HepG2 (cell line): ENCODE results near the gene SORBS2.

Experiments used
- ZFX ChIP-seq: sonication (generic); formaldehyde crosslinking; IDR thresholded peaks from 2 replicates; pipeline ENCODE4 v1.4.0; 2020; ENCODE audit warnings: mild to moderate bottlenecking, low read depth, missing genetic modification reagents, moderate library complexity
- ZNF263 ChIP-seq: sonication (generic); formaldehyde crosslinking; IDR thresholded peaks from 2 replicates; pipeline ENCODE4 v1.4.0; 2020; ENCODE audit warnings: missing genetic modification reagents
- ZNF660 ChIP-seq: sonication (generic); formaldehyde crosslinking; IDR thresholded peaks from 2 replicates; pipeline ENCODE4 v1.5.1; 2020; ENCODE audit warnings: mild to moderate bottlenecking, low read depth, missing genetic modification reagents, borderline replicate concordance
- TF ChIP-seq, protein P1 (sequence below): sonication (generic); formaldehyde crosslinking; IDR thresholded peaks from 2 replicates; pipeline ENCODE4 v1.5.0; 2020; ENCODE audit warnings: mild to moderate bottlenecking, missing genetic modification reagents, moderate library complexity

- TF ChIP-seq ZNF660 (CRISPR knock-in tag) (no peak), ZNF263 (CRISPR knock-in tag) (no peak), ZFX (CRISPR knock-in tag) (no peak)
- TF ChIP-seq, protein P1, sequence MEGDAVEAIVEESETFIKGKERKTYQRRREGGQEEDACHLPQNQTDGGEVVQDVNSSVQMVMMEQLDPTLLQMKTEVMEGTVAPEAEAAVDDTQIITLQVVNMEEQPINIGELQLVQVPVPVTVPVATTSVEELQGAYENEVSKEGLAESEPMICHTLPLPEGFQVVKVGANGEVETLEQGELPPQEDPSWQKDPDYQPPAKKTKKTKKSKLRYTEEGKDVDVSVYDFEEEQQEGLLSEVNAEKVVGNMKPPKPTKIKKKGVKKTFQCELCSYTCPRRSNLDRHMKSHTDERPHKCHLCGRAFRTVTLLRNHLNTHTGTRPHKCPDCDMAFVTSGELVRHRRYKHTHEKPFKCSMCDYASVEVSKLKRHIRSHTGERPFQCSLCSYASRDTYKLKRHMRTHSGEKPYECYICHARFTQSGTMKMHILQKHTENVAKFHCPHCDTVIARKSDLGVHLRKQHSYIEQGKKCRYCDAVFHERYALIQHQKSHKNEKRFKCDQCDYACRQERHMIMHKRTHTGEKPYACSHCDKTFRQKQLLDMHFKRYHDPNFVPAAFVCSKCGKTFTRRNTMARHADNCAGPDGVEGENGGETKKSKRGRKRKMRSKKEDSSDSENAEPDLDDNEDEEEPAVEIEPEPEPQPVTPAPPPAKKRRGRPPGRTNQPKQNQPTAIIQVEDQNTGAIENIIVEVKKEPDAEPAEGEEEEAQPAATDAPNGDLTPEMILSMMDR (CRISPR knock-in tag): no peak
Measured at GRCh38 chr4:185735866-185736400, 76.1 kb downstream of the SORBS2 start.
